HCEC 1CT (cell line): ENCODE results near the gene JAM2.

Experiments
- DNase-seq: peaks from one replicate; pipeline ENCODE4 v3.0.0-alpha.2; 2017

Gene JAM2

GRCh38 chr21:25722631-25723030 lies 83.6 kb downstream of the JAM2 start:
- no peak for DNase-seq

GRCh38 chr21:25732091-25732760 lies 93.2 kb downstream of the JAM2 start:
- DNase-seq: no peak

- DNase-seq: peak; percentile 23
These were observed 95.0 kb downstream of the JAM2 start for GRCh38 chr21:25733859-25734653.

GRCh38 chr21:25734654-25734903 lies 95.5 kb downstream of the JAM2 start:
- DNase-seq: no peak

GRCh38 chr21:25734904-25735645 lies 96.0 kb downstream of the JAM2 start, which contains the start of the genes ATP5PF and GABPA:
ATP5PF (minus strand) TSS chr21:25734904; CDS start chr21:25729794, 5,110 bp downstream.
GABPA (plus strand) TSS chr21:25734972; CDS start chr21:25741599, 6,627 bp downstream.
- peak; percentile 98 for DNase-seq

- peak; percentile 81 for DNase-seq
These were observed 96.9 kb downstream of the JAM2 start for GRCh38 chr21:25735646-25736597.

GRCh38 chr21:25737421-25737820 lies 98.4 kb downstream of the JAM2 start:
- no peak for DNase-seq

GRCh38 chr21:25742900-25743299 lies 103.8 kb downstream of the JAM2 start:
- DNase-seq: no peak

- DNase-seq: no peak
These were observed 105.8 kb downstream of the JAM2 start for GRCh38 chr21:25744854-25745253.

GRCh38 chr21:25750085-25750484 lies 111.0 kb downstream of the JAM2 start:
- no peak for DNase-seq

- DNase-seq: no peak
These were observed 113.4 kb downstream of the JAM2 start for GRCh38 chr21:25752416-25752815.

- no peak for DNase-seq
These were observed 117.3 kb downstream of the JAM2 start for GRCh38 chr21:25756190-25756932.

- no peak for DNase-seq
These were observed 118.5 kb downstream of the JAM2 start for GRCh38 chr21:25757531-25757930.

- DNase-seq: no peak
These were observed 120.5 kb downstream of the JAM2 start for GRCh38 chr21:25759573-25759972.

GRCh38 chr21:25760061-25760460 lies 121.0 kb downstream of the JAM2 start:
- DNase-seq: no peak

- no peak for DNase-seq
These were observed 121.6 kb downstream of the JAM2 start for GRCh38 chr21:25760677-25761076.

- no peak for DNase-seq
These were observed 125.0 kb downstream of the JAM2 start for GRCh38 chr21:25764065-25764464.
